NCI-H2081 (cell line): ENCODE measurements around the gene ZNF367.
A peak's percentile ranks its signal among the peaks of the same experiment; 100 is the strongest.
"Not testable (repeated sequence)": the region's sequence is repeated elsewhere in the genome, so short reads cannot be mapped to it uniquely, and the experiment has no call there.

Experiments used
- DNase-seq, 2 experiments: peaks; one replicate each; lab custom pipeline; 2025; lab: John Stamatoyannopoulos, UW

ZNF367 gene

DNA sequence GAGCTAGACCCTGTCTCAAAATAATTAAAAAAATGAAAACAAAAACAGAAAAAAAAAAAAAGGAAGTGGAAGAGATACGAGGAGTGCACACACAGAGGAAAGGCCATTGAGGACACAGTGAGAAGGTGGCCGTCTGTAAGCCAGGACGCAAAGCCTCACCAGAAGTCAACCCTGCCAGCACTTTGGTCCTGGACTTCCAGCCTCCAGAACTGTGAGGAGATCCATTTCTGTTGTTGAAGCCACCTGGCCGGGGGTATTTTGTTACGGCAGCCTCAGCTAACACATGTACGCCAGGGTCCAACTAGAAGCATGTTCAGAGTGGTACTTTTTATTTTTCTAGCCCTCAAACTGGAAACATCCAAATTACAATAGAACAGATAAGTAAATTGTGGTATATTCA lies 56.5 kb downstream of the ZNF367 start:
- DNase-seq: no peak

DNA sequence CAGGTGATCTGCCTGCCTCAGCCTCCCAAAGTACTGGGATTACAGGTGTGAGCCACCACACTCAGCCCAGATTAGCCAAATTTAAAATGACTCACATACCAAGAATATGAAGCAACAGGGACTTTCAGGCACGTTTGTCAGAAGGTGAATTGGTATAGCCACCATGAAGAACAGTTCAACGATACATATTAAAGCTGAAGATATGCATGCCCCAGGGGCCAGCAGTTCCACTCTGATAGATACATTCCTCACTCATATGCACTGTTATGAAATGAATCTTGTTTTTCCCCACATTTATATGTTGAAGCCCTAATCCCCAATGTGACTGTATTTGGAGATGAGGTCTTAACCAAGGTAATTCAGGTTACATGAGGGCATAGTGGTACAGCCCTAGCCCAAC lies 57.2 kb downstream of the ZNF367 start:
- no peak for DNase-seq

DNA sequence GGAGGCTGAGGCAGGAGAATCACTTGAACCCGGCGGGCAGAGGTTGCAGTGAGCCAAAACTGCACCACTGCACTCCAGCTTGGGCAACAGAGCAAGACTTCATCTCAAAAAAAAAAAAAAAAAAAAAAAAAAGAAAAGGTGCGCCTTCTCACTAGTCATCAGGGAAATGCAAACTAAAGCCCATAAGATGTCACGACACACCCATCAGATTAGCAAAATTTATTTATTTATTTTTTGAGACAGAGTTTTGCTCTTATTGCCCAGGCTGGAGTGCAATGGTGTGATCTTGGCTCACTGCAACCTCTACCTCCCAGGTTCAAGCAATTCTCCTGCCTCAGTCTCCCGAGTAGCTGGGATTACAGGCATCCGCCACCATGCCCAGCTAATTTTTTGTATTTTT lies 57.6 kb downstream of the ZNF367 start:
- DNase-seq: not testable (repeated sequence)

DNA sequence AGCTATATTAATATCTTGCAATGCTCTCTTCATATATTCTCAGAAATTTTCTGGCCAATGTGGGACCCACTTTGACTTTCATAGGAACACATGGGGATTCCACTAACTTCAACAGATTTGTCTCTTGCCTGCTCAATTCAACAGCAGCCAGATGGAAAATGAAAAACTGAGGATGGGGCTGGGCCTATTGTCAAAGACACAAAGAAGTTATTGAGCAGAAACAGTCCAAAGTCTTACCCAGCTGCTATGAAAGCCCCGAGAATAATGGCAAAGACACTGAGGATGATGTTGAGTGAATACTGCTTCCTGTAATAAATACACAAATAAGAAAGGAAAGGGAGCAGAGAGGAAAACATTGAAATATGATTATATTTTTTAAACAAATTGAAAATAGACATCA lies 67.3 kb downstream of the ZNF367 start:
- no peak for DNase-seq

DNA sequence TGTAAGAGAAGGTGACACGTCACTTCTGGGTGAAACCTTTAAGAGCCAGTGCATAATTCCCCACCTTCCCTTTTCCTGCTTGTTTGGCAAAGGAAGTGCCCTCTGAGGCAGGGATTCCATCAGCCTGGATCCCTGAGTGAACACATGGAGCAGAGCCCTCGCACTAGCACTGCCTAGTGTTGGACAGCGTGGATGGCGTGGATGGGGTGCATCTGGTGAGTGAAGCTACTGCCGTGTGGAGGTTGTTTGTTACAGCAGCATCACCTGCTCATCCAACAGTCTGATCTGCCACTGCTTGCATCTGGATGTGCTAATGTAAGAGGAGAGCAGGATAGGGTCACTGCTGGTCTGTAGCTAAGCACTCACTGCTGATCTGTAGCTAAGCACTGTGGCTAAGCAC lies 69.9 kb downstream of the ZNF367 start:
- DNase-seq: no peak

DNA sequence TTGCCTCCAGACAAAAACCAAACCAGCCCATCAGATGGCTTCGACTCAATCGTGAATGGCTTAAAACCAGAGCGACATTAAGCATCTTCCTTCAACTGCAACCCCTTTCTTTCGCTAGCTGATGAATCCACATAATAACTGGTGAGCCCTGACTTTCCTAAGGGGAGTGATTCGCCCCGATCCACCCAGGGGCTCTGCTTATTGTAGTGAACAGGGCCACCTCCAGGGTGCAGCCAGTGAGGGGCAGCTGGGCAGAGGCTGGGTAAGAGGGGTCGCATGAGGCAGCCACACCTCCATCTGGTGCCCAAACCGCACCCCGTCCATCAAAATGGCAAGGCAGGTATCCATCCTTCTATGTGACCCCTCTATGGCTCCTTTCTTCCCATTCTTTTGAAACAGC lies 72.6 kb downstream of the ZNF367 start:
- DNase-seq: no peak

DNA sequence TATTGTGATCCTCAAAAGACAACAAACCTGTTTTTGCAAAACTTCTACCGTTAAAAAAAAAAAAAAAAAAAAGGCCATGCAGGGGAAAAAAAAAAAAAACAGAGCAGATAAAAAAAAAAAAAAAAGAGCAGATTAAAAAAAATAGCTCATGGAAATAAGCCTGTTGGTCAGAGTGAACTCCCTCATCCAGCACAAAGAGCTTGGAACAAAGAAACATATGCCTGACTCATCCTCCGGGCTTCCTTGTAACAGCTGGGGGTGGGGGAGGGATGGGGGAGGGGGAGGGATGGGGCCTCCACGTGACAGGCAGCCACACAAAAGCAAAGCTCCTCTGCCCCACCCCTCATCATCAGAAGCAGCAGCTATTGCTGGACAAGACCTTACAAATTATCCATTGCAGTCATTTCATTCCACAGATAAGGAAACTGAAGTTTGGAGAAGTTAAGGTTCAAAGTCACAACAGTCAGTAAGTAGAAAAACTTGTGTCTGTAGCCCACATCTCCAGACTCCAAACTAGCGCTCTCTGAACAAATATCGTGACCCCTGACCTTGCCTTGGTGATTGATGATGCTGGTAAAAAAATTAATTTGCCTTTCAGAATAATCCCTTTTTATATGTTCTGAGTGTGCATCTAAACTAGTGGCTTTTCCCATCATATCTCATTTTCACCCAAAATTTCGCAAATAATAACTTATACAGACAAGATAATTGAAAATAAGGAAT lies 73.6 kb downstream of the ZNF367 start:
- peak in 1 of 2 experiments; percentile 3 for DNase-seq

DNA sequence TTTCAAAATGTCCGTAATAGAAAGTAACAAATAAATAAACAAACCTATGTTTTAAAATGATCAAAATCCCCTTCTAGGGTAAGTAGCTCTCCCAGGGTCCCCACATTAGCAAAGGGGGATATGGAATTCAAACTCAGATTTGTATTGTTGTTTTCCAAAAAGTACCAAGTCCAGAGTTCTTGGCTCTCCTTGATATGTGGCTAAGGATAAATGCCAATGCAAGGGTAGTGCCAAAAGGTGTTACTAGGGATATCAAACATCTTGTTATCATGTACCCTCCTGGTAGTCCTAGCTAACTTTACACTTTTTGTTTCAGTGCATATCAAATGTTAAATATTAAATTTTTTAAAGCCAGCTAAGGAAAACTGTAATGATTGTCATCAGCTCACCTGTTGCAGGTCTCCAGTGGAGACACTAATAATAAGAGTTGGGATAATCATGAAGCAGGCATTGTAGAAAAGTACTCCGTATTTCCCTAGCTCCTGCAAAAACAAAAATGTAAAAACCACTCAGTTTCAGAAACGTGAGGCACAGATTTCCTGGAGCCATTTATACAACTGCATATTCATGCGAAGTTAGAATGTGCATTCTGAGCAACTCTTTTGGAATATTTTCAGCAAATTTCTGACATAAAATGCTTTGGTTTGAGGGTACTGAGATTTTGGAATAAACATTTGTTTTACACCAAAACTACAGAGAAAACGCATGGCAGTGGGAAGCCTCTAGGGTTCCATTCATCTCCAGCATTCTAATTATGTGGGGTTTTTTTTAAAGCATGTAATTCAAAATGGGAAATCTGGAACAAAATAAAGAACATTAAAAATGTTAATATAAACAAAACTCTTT lies 74.4 kb downstream of the ZNF367 start:
- DNase-seq: no peak

DNA sequence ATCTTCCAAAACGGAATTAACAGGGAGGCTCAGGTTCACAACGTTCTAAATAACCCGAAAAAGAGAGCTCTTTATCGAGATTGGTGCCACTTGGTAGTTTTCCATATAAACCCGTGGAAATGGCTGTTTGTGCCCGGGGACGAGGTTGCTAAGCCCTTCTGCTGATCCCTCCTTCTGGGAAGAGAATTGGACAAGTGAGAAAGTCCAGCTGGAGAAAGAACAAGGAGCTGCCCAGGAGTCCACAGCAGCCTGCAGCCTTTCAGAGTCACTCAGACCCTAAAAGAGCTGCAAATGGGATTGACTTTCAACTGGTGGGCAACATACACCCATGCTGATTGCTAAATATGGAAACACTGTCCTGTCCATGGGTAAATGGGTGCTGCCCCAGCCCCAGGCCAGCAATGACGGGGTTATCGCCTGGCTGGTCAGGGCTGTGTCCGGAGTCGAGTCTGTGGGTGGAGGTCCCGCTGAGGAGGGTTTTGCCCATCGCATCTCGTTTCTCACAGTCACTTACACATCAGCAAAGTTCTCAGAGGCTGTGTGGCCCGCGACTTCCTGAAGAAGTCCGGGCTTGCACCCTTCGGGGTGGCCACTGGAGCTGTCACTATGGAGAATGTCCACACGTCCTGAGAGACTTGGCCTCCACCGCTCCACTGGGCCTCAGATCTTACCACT lies 75.5 kb downstream of the ZNF367 start:
- no peak for DNase-seq

DNA sequence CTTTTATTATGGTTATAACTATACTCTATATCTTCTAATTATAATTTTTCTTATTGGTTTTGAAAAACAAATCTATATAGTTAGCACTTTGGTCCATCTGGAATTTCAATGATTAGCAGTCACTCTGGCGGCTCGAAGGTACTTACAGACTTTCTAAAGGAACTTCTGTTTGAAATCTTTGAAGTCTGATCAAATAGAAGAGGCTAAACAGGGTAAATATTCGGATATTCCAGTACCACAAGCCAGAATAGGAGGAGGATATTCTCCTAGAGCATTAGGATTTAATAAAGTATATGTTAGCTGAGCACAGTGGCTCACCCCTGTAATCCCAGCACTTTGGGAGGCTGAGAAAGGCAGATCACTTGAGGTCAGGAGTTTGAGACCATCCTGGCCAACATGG lies 77.5 kb downstream of the ZNF367 start:
- no peak for DNase-seq

DNA sequence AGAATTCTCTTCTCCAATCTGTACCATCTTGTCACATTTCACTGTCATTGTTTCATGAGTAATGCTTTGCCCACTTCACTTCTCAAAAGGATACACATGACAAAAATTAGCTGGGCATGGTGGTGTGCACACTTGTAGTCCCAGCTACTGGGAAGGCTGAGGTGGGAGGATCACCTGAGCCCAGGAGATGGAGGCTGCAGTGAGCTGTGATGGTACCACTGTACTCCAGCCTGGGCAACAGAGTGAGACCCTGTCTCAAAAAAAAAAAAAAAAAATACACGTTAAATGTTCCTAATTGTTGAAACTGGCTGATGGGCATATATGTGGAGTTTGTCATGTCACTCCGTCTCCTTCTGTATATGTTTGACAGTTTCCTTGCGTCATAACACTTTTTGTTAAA lies 79.9 kb downstream of the ZNF367 start:
- DNase-seq: no peak
